CD14-positive monocyte (primary cell): ENCODE data around the gene SEPTIN8. TPM values are rescaled to one million over a fixed set of nuclear protein-coding genes. Genes with fewer than 3 reads are reported as not detected.

ENCODE experiments used
- DNase-seq, 3 donors: peaks; one replicate each; pipeline ENCODE4 v3.0.0-alpha.2; 2011 to 2022
- H2AFZ ChIP-seq: 2 replicates; pipeline ENCODE4 v1.6.0; 2012; ENCODE audit warnings: mild to moderate bottlenecking, low read depth, low read length, inconsistent platforms; ENCODE audit not compliant: insufficient read depth, poor library complexity, severe bottlenecking
- H3K27ac ChIP-seq, 2 donors: 1 replicate in 1 of 2; 2 replicates in 1 of 2; pipeline ENCODE4 v1.5.1; 2012 to 2013; ENCODE audit warnings: low read length in 2 of 2, control low read depth in 1 of 2, inconsistent platforms in 1 of 2, low read depth in 1 of 2, mild to moderate bottlenecking in 1 of 2
- H3K27me3 ChIP-seq, 2 donors: one replicate each; pipeline versions ENCODE4 v1.6.0 to v1.6.1; 2011 to 2013; ENCODE audit warnings: low read length in 2 of 2; ENCODE audit not compliant: control insufficient read depth in 2 of 2, insufficient read depth in 2 of 2
- H3K36me3 ChIP-seq, 2 donors: replicated peaks in 1 of 2; 1 replicate in 1 of 2; 2 replicates in 1 of 2; pipeline versions ENCODE4 v1.5.1 to v1.6.1; 2012 to 2013; ENCODE audit warnings: low read length in 2 of 2, control low read depth in 1 of 2, inconsistent platforms in 1 of 2, mild to moderate bottlenecking in 1 of 2; ENCODE audit not compliant: insufficient read depth in 2 of 2, control insufficient read depth in 1 of 2
- H3K4me1 ChIP-seq, 2 donors: 1 replicate in 1 of 2; 2 replicates in 1 of 2; pipeline versions ENCODE4 v1.5.1 to v1.6.1; 2012 to 2013; ENCODE audit warnings: low read length in 2 of 2, control low read depth in 1 of 2, inconsistent platforms in 1 of 2, mild to moderate bottlenecking in 1 of 2, moderate library complexity in 1 of 2; ENCODE audit not compliant: insufficient read depth in 2 of 2, control insufficient read depth in 1 of 2
- H3K4me2 ChIP-seq: replicated peaks from 2 replicates; pipeline ENCODE3; 2012; ENCODE audit warnings: low read length, moderate library complexity, mild to moderate bottlenecking; ENCODE audit not compliant: poor library complexity, severe bottlenecking; ENCODE audit errors: extremely low read depth
- H3K4me3 ChIP-seq, 3 experiments: fragments of 200-600 bp in 1 of 3; sonication (generic) in 1 of 3; replicated peaks in 1 of 3; 1 replicate in 2 of 3; 2 replicates in 1 of 3; pipeline ENCODE4 v1.5.1; 2011 to 2013; ENCODE audit warnings: low read length in 3 of 3, mild to moderate bottlenecking in 3 of 3, control low read depth in 2 of 3, low read depth in 2 of 3, inconsistent platforms in 1 of 3, moderate library complexity in 1 of 3
- H3K79me2 ChIP-seq: 2 replicates; pipeline ENCODE4 v1.6.0; 2012; ENCODE audit warnings: mild to moderate bottlenecking, control low read depth, inconsistent platforms, low read length, moderate library complexity; ENCODE audit not compliant: insufficient read depth
- H3K9ac ChIP-seq: 2 replicates; pipeline ENCODE4 v1.6.0; 2017; ENCODE audit warnings: low read length, mild to moderate bottlenecking; ENCODE audit not compliant: insufficient read depth, poor library complexity, severe bottlenecking
- H3K9me3 ChIP-seq, 2 donors: replicated peaks in 1 of 2; 1 replicate in 1 of 2; 2 replicates in 1 of 2; pipeline versions ENCODE4 v1.5.1 to v1.6.1; 2012 to 2013; ENCODE audit warnings: low read length in 2 of 2, control low read depth in 1 of 2; ENCODE audit not compliant: control insufficient read depth in 1 of 2, insufficient read depth in 1 of 2
- H4K20me1 ChIP-seq: 2 replicates; pipeline ENCODE4 v1.6.0; 2012; ENCODE audit warnings: mild to moderate bottlenecking, low read length, control low read depth, moderate library complexity; ENCODE audit not compliant: insufficient read depth
- H3K27ac Mint-ChIP-seq, 7 donors: one replicate each; pipeline ENCODE4 v1.8.0; 2020; ENCODE audit warnings: mild to moderate bottlenecking in 7 of 7, mixed read lengths in 7 of 7, moderate library complexity in 6 of 7, inconsistent platforms in 2 of 7
- H3K27me3 Mint-ChIP-seq, 3 donors: one replicate each; pipeline ENCODE4 v1.8.0; 2021 to 2022; ENCODE audit warnings: low read depth in 3 of 3, mild to moderate bottlenecking in 3 of 3, mixed read lengths in 3 of 3, moderate library complexity in 3 of 3, inconsistent platforms in 1 of 3
- H3K36me3 Mint-ChIP-seq, 2 donors: one replicate each; pipeline ENCODE4 v1.8.0; 2020; ENCODE audit warnings: mixed read lengths in 2 of 2, inconsistent platforms in 1 of 2, mild to moderate bottlenecking in 1 of 2
- H3K4me1 Mint-ChIP-seq: one replicate; pipeline ENCODE4 v1.8.0; 2020; ENCODE audit warnings: mild to moderate bottlenecking, mixed read lengths
- H3K4me3 Mint-ChIP-seq, 2 donors: one replicate each; pipeline ENCODE4 v1.8.0; 2020; ENCODE audit warnings: mild to moderate bottlenecking in 2 of 2, mixed read lengths in 2 of 2, moderate library complexity in 1 of 2
- H3K9me3 Mint-ChIP-seq, 7 donors: one replicate each; pipeline ENCODE4 v1.8.0; 2020 to 2022; ENCODE audit warnings: mixed read lengths in 7 of 7, mild to moderate bottlenecking in 6 of 7, moderate library complexity in 6 of 7, inconsistent platforms in 2 of 7
- WGBS: methylation state at CpG from one replicate; pipeline ENCODE4 v1.1.5; 2013; ENCODE audit warnings: missing lambda C conversion rate; ENCODE audit not compliant: insufficient coverage; 5-methylcytosine and 5-hydroxymethylcytosine counted together
- intact Hi-C, 2 donors: fragments of 100-400 bp; cut with micrococcal nuclease; formaldehyde crosslinking; loops; one replicate each; pipeline versions ENCODE4 v1.15.0 to v1.15.1; 2023
- polyA plus RNA-seq, 3 donors: library from polyadenylated mRNA; depleted of rRNA in 1 of 3; unstranded in 2 of 3; stranded (reverse) in 1 of 3; fragments of 300-500 nt in 2 of 3; fragments of >200 nt in 1 of 3; fragmentation: Illumina TruSeq in 2 of 3; gene quantifications; 1 replicate in 2 of 3; 2 replicates in 1 of 3; pipeline ENCODE4 v1.2.3, GENCODE V29; 2012 to 2021
- TF ChIP-seq, protein P1 (sequence below): fragments of 200-600 bp; IDR thresholded peaks from one replicate; pipeline ENCODE4 v1.8.0; 2022; ENCODE audit warnings: antibody characterized with exemption, mild to moderate bottlenecking

The SEPTIN8 gene
- polyA plus RNA-seq, 3 donors, result 0.36 to 5.0 (median 0.54) TPM

DNA sequence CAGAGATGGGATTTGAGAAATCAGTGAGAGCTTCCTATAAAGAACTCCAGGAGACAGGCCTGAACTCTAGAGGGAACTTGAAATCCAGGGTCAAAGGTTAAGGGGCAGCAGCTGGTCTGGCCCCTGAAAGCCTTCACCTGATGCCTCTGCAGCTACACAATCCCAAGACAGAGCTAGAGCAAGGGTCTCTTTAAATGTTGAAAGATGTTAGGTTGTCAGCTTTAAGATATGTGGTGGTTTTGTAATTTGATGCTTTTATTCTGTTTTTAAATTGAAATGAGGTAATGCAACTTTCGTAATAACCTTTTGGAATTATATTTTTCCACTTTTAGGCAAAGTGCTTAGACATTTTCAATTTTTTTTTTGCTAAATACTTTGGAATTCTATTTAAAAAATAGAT is 38.4 kb upstream of the SEPTIN8 start:
- no CpG with 5 or more reads among the region's 1 CpG for WGBS
- Histone ChIP-seq H4K20me1 (no peaks in the 10 kb centered on the region), H3K4me3 (no peak overlapping the region), H3K4me1 (peaks cover 8 to 34% of the 10 kb centered on the region in 2 donors), H3K9me3 (peaks cover 4 to 19% of the 10 kb centered on the region in 2 donors), H3K79me2 (no peaks in the 10 kb centered on the region), H3K27ac (no peak overlapping the region), H3K36me3 (no peaks in the 10 kb centered on the region), H3K9ac (no peak overlapping the region), H3K27me3 (peaks cover 51 to 82% of the 10 kb centered on the region in 2 donors), H2AFZ (no peak overlapping the region), H3K4me2 (no peak overlapping the region)
- no peak for DNase-seq
- intact Hi-C loops, result loop anchor here in 1 of 2 donors (10.0 kb wide), 1 partner anchor 311 kb away; no protein-coding TSS in a partner anchor
- H3K4me1 Mint-ChIP-seq, result peaks cover 26% of the 10 kb centered on the region
- TF ChIP-seq, protein P1, sequence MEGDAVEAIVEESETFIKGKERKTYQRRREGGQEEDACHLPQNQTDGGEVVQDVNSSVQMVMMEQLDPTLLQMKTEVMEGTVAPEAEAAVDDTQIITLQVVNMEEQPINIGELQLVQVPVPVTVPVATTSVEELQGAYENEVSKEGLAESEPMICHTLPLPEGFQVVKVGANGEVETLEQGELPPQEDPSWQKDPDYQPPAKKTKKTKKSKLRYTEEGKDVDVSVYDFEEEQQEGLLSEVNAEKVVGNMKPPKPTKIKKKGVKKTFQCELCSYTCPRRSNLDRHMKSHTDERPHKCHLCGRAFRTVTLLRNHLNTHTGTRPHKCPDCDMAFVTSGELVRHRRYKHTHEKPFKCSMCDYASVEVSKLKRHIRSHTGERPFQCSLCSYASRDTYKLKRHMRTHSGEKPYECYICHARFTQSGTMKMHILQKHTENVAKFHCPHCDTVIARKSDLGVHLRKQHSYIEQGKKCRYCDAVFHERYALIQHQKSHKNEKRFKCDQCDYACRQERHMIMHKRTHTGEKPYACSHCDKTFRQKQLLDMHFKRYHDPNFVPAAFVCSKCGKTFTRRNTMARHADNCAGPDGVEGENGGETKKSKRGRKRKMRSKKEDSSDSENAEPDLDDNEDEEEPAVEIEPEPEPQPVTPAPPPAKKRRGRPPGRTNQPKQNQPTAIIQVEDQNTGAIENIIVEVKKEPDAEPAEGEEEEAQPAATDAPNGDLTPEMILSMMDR, result no peak
- no peak overlapping the region for H3K27ac Mint-ChIP-seq
- peaks cover 0 to 28% (median 12%) of the 10 kb centered on the region in 7 donors for H3K9me3 Mint-ChIP-seq
- peak overlapping the region in 1 of 2 donors; percentile 87 for H3K4me3 Mint-ChIP-seq
- H3K27me3 Mint-ChIP-seq, result peaks cover 72 to 76% (median 73%) of the 10 kb centered on the region in 3 donors
- peaks cover 6 to 14% of the 10 kb centered on the region in 2 donors for H3K36me3 Mint-ChIP-seq

DNA sequence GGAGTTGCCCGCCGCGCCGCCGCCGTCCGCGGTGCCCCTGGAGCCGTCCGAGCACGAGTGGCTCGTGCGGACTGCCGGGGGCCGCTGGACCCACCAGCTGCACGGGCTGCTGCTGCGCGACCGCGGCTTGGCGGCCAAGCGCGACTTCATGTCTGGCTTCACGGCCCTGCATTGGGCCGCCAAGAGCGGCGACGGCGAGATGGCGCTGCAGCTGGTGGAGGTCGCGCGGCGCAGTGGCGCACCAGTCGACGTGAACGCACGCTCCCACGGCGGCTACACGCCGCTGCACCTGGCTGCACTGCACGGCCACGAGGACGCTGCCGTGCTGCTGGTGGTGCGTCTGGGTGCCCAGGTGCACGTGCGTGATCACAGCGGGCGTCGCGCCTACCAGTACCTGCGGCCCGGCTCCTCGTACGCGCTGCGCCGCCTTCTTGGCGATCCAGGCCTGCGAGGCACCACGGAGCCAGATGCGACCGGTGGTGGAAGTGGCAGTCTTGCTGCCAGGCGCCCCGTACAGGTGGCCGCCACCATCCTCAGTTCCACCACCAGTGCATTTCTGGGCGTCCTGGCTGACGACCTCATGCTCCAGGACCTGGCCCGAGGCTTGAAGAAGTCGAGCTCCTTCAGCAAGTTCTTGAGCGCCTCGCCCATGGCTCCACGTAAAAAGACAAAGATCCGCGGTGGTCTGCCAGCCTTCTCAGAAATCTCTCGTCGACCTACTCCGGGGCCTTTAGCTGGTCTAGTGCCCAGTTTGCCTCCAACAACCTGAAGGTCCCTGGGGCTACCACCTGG is 37.7 kb upstream of the SEPTIN8 start:
- no peak for DNase-seq
- no peak overlapping the region for H3K27ac ChIP-seq
- H3K4me3 Mint-ChIP-seq, result peak overlapping the region; percentile 16 to 87
- H3K9me3 Mint-ChIP-seq, result peaks cover 0 to 26% (median 12%) of the 10 kb centered on the region in 7 donors
- no peaks in the 10 kb centered on the region for H4K20me1 ChIP-seq
- H3K36me3 ChIP-seq, result no peaks in the 10 kb centered on the region
- H3K4me3 ChIP-seq, result no peak overlapping the region
- H3K4me1 Mint-ChIP-seq, result peaks cover 20% of the 10 kb centered on the region
- peaks cover 6 to 14% of the 10 kb centered on the region in 2 donors for H3K36me3 Mint-ChIP-seq
- no peak overlapping the region for H3K27ac Mint-ChIP-seq
- peaks cover 49 to 82% of the 10 kb centered on the region in 2 donors for H3K27me3 ChIP-seq
- H3K79me2 ChIP-seq, result no peaks in the 10 kb centered on the region
- peak overlapping the region; percentile 51 for H2AFZ ChIP-seq
- WGBS, result 65% methylated on average over 79 of the region's 81 CpGs
- intact Hi-C loops, result loop anchor here in 1 of 2 donors (10.0 kb wide), 1 partner anchor 310 kb away; no protein-coding TSS in a partner anchor
- H3K9ac ChIP-seq, result no peak overlapping the region
- TF ChIP-seq, protein P1, result no peak
- peaks cover 71 to 75% (median 72%) of the 10 kb centered on the region in 3 donors for H3K27me3 Mint-ChIP-seq
- H3K4me1 ChIP-seq, result peaks cover 5 to 27% of the 10 kb centered on the region in 2 donors
- peak overlapping the region; percentile 57 for H3K4me2 ChIP-seq
- peaks cover 4 to 19% of the 10 kb centered on the region in 2 donors for H3K9me3 ChIP-seq
